Right lobe of liver (tissue), 4 donors: ENCODE measurements around the gene SPDYC.

Experiments
- POLR2A ChIP-seq: fragments of 450-650 bp; IDR thresholded peaks from one replicate; pipeline ENCODE4 v1.6.1; 2017; ENCODE audit warnings: antibody characterized with exemption, mild to moderate bottlenecking
- TF ChIP-seq, protein P1 (sequence below), 4 donors: fragments of 200-600 bp in 3 of 4; fragments of 450-650 bp in 1 of 4; IDR thresholded peaks; one replicate each; pipeline versions ENCODE4 v1.5.1 to v1.8.0; 2016 to 2022; ENCODE audit warnings: antibody characterized with exemption in 4 of 4, mild to moderate bottlenecking in 2 of 4
- donor health status: DM: no; HTN: no; CAD: no.
- donor health status: DM: no; HTN: no; CAD: no.
- donor health status: DM: no; HTN: yes; CAD: no.

DNA sequence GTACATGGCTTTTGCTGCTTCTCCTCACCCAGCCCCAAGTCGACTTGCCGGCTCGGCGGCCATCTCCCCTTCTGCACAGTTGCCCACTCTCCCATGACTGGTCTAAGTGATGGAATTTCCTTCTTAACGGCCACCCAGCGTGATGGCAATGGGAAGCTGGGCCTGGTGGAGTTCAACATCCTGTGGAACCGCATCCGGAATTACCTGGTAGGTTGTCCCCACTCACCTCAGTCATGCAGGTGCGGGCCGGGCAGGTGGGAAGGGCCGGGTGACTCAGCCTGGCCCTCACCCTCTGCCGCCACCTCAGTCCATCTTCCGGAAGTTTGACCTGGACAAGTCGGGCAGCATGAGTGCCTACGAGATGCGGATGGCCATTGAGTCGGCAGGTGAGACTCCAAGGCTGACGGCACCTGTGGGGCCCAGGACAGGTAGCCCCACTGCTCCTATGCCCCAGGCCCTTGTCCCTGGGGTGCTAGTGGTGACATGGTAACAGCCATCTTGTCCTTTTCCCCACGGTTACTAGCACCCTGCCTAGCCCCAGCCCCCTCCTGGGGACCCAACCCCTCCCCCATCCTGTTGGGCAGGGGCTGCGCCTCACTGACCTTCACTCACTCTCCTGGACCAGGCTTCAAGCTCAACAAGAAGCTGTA lies 39.8 kb downstream of the SPDYC start:
- TF ChIP-seq, protein P1, sequence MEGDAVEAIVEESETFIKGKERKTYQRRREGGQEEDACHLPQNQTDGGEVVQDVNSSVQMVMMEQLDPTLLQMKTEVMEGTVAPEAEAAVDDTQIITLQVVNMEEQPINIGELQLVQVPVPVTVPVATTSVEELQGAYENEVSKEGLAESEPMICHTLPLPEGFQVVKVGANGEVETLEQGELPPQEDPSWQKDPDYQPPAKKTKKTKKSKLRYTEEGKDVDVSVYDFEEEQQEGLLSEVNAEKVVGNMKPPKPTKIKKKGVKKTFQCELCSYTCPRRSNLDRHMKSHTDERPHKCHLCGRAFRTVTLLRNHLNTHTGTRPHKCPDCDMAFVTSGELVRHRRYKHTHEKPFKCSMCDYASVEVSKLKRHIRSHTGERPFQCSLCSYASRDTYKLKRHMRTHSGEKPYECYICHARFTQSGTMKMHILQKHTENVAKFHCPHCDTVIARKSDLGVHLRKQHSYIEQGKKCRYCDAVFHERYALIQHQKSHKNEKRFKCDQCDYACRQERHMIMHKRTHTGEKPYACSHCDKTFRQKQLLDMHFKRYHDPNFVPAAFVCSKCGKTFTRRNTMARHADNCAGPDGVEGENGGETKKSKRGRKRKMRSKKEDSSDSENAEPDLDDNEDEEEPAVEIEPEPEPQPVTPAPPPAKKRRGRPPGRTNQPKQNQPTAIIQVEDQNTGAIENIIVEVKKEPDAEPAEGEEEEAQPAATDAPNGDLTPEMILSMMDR (IDR thresholded peaks at IDR 0.05), result no peak
- TF ChIP-seq POLR2A, result no peak
